Activated CD4-positive, alpha-beta T cell treated with anti-CD3 and anti-CD28 coated beads, Interleukin-2, amount 10 ng/mL, durations not matched to agents 24 days and 14 days (primary cell): Measurements from ENCODE around the gene ARSG. TPM values are rescaled to one million over a fixed set of nuclear protein-coding genes. Genes with fewer than 3 reads are reported as not detected.
"Not testable (repeated sequence)": the region's sequence is repeated elsewhere in the genome, so short reads cannot be mapped to it uniquely, and the experiment has no call there.

Experiments
- DNase-seq: peaks from one replicate; pipeline ENCODE4 v3.0.0; 2022
- H3K27ac Mint-ChIP-seq: one replicate; pipeline ENCODE4 v1.8.0; 2022; ENCODE audit warnings: mild to moderate bottlenecking, mixed read lengths
- H3K27me3 Mint-ChIP-seq: one replicate; pipeline ENCODE4 v1.8.0; 2022; ENCODE audit warnings: mixed read lengths
- H3K36me3 Mint-ChIP-seq: one replicate; pipeline ENCODE4 v1.8.0; 2022; ENCODE audit warnings: low read depth, mild to moderate bottlenecking, mixed read lengths
- H3K4me1 Mint-ChIP-seq: one replicate; pipeline ENCODE4 v1.8.0; 2021; ENCODE audit warnings: mixed read lengths
- H3K4me3 Mint-ChIP-seq: one replicate; pipeline ENCODE4 v1.8.0; 2022; ENCODE audit warnings: mild to moderate bottlenecking, moderate library complexity, mixed read lengths
- H3K9me3 Mint-ChIP-seq: one replicate; pipeline ENCODE4 v1.8.0; 2021; ENCODE audit warnings: mixed read lengths
- intact Hi-C: fragments of 100-400 bp; cut with micrococcal nuclease; formaldehyde crosslinking; loops from one replicate; pipeline ENCODE4 v1.15.1; 2023
- total RNA-seq: library from RNA; stranded (reverse); gene quantifications from 2 replicates; pipeline ENCODE4 v1.2.3, GENCODE V29; 2022

Gene ARSG
- total RNA-seq, 1 donor from 2014 or later: 5.6 TPM

- H3K36me3 Mint-ChIP-seq: peaks cover 17% of the 10 kb centered on the region
- no peak for DNase-seq
- H3K4me3 Mint-ChIP-seq: no peak overlapping the region
- intact Hi-C loops: no loop called here
- peaks cover 33% of the 10 kb centered on the region for H3K4me1 Mint-ChIP-seq
- peak overlapping the region; percentile 53 for H3K27ac Mint-ChIP-seq
- peaks cover 5% of the 10 kb centered on the region for H3K9me3 Mint-ChIP-seq
- H3K27me3 Mint-ChIP-seq: no peaks in the 10 kb centered on the region
Measured at GRCh38 chr17:68397108-68397536, 105.8 kb downstream of the ARSG start.

GRCh38 chr17:68398691-68399637 lies 107.7 kb downstream of the ARSG start:
- Mint-ChIP-seq H3K27me3 (no peaks in the 10 kb centered on the region), H3K9me3 (peaks cover 8% of the 10 kb centered on the region), H3K36me3 (peaks cover 19% of the 10 kb centered on the region), H3K4me3 (peak overlapping the region; percentile 58), H3K4me1 (peaks cover 33% of the 10 kb centered on the region), H3K27ac (peak overlapping the region; percentile 88)
- DNase-seq: peak; percentile 73
- intact Hi-C loops: no loop called here

GRCh38 chr17:68399638-68400403 lies 108.5 kb downstream of the ARSG start:
- peak overlapping the region; percentile 88 for H3K27ac Mint-ChIP-seq
- H3K27me3 Mint-ChIP-seq: no peaks in the 10 kb centered on the region
- peaks cover 20% of the 10 kb centered on the region for H3K36me3 Mint-ChIP-seq
- intact Hi-C loops: loop anchor here (1.0 to 5.0 kb wide), 4 partner anchors 37 to 107 kb away; no protein-coding TSS in a partner anchor
- peak; percentile 80 for DNase-seq
- H3K4me1 Mint-ChIP-seq: peaks cover 33% of the 10 kb centered on the region
- peak overlapping the region; percentile 62 for H3K4me3 Mint-ChIP-seq
- H3K9me3 Mint-ChIP-seq: peaks cover 12% of the 10 kb centered on the region

- Mint-ChIP-seq H3K27ac (peak overlapping the region; percentile 88), H3K4me3 (peak overlapping the region; percentile 62), H3K9me3 (peaks cover 10% of the 10 kb centered on the region), H3K36me3 (peaks cover 20% of the 10 kb centered on the region), H3K27me3 (no peaks in the 10 kb centered on the region), H3K4me1 (peaks cover 33% of the 10 kb centered on the region)
- intact Hi-C loops: loop anchor here (1.0 to 5.0 kb wide), 4 partner anchors 37 to 108 kb away; no protein-coding TSS in a partner anchor
- DNase-seq: no peak
Measured at GRCh38 chr17:68400404-68400735, 109.1 kb downstream of the ARSG start.

- no peaks in the 10 kb centered on the region for H3K27me3 Mint-ChIP-seq
- peaks cover 11% of the 10 kb centered on the region for H3K9me3 Mint-ChIP-seq
- H3K4me3 Mint-ChIP-seq: no peak overlapping the region
- peaks cover 17% of the 10 kb centered on the region for H3K36me3 Mint-ChIP-seq
- H3K27ac Mint-ChIP-seq: peak overlapping the region; percentile 55
- peaks cover 33% of the 10 kb centered on the region for H3K4me1 Mint-ChIP-seq
- DNase-seq: no peak
- intact Hi-C loops: loop anchor here (2.0 to 5.0 kb wide), 3 partner anchors 36 to 108 kb away; no protein-coding TSS in a partner anchor
Measured at GRCh38 chr17:68401288-68401687, 110.0 kb downstream of the ARSG start.

- no peak for DNase-seq
- H3K4me3 Mint-ChIP-seq: no peak overlapping the region
- intact Hi-C loops: loop anchor here (5.0 kb wide), 1 partner anchor 34 kb away; no protein-coding TSS in a partner anchor
- peaks cover 19% of the 10 kb centered on the region for H3K36me3 Mint-ChIP-seq
- no peak overlapping the region for H3K27ac Mint-ChIP-seq
- H3K9me3 Mint-ChIP-seq: peaks cover 22% of the 10 kb centered on the region
- H3K4me1 Mint-ChIP-seq: peaks cover 25% of the 10 kb centered on the region
- H3K27me3 Mint-ChIP-seq: no peaks in the 10 kb centered on the region
Measured at GRCh38 chr17:68403122-68403521, 111.8 kb downstream of the ARSG start.

- H3K4me1 Mint-ChIP-seq: peaks cover 20% of the 10 kb centered on the region
- peaks cover 22% of the 10 kb centered on the region for H3K9me3 Mint-ChIP-seq
- peaks cover 19% of the 10 kb centered on the region for H3K36me3 Mint-ChIP-seq
- H3K27ac Mint-ChIP-seq: peak overlapping the region; percentile 48
- not testable (repeated sequence) for H3K27me3 Mint-ChIP-seq, DNase-seq, H3K4me3 Mint-ChIP-seq
- intact Hi-C loops: loop anchor here (5.0 kb wide), 1 partner anchor 33 kb away; no protein-coding TSS in a partner anchor
Measured at GRCh38 chr17:68403837-68404236, 112.5 kb downstream of the ARSG start.

GRCh38 chr17:68407656-68408055 lies 116.4 kb downstream of the ARSG start:
- H3K4me3 Mint-ChIP-seq, H3K4me1 Mint-ChIP-seq, intact Hi-C loops, H3K27ac Mint-ChIP-seq, H3K27me3 Mint-ChIP-seq, DNase-seq: not testable (repeated sequence)
- Mint-ChIP-seq H3K9me3 (peaks cover 22% of the 10 kb centered on the region), H3K36me3 (peaks cover 20% of the 10 kb centered on the region)

GRCh38 chr17:68413597-68414560 lies 122.6 kb downstream of the ARSG start:
- Mint-ChIP-seq H3K4me3 (peak overlapping the region; percentile 94), H3K27ac (peak overlapping the region; percentile 83), H3K36me3 (peaks cover 30% of the 10 kb centered on the region), H3K9me3 (peaks cover 16% of the 10 kb centered on the region), H3K4me1 (peaks cover 28% of the 10 kb centered on the region)
- peak; percentile 88 for DNase-seq
- H3K27me3 Mint-ChIP-seq, intact Hi-C loops: not testable (repeated sequence)

- Mint-ChIP-seq H3K36me3 (peaks cover 38% of the 10 kb centered on the region), H3K9me3 (peaks cover 16% of the 10 kb centered on the region), H3K4me1 (peaks cover 28% of the 10 kb centered on the region), H3K4me3 (peak overlapping the region; percentile 94), H3K27ac (peak overlapping the region; percentile 78)
- intact Hi-C loops, H3K27me3 Mint-ChIP-seq: not testable (repeated sequence)
- peak; percentile 65 for DNase-seq
Measured at GRCh38 chr17:68414901-68415300, 123.6 kb downstream of the ARSG start.

- intact Hi-C loops: no loop called here
- no peak for DNase-seq
- H3K36me3 Mint-ChIP-seq: peaks cover 49% of the 10 kb centered on the region
- no peak overlapping the region for H3K4me3 Mint-ChIP-seq
- H3K4me1 Mint-ChIP-seq: peaks cover 28% of the 10 kb centered on the region
- H3K27me3 Mint-ChIP-seq: no peaks in the 10 kb centered on the region
- peaks cover 16% of the 10 kb centered on the region for H3K9me3 Mint-ChIP-seq
- no peak overlapping the region for H3K27ac Mint-ChIP-seq
Measured at GRCh38 chr17:68417317-68417716, 126.0 kb downstream of the ARSG start.

GRCh38 chr17:68418876-68419275 lies 127.6 kb downstream of the ARSG start:
- intact Hi-C loops: no loop called here
- DNase-seq: no peak
- Mint-ChIP-seq H3K27me3 (no peaks in the 10 kb centered on the region), H3K36me3 (peaks cover 52% of the 10 kb centered on the region), H3K27ac (no peak overlapping the region), H3K4me1 (peaks cover 28% of the 10 kb centered on the region), H3K9me3 (peaks cover 16% of the 10 kb centered on the region), H3K4me3 (no peak overlapping the region)

GRCh38 chr17:68420065-68420464 lies 128.8 kb downstream of the ARSG start:
- Mint-ChIP-seq H3K27ac (no peak overlapping the region), H3K9me3 (peaks cover 16% of the 10 kb centered on the region), H3K4me3 (no peak overlapping the region), H3K4me1 (peaks cover 16% of the 10 kb centered on the region), H3K27me3 (no peaks in the 10 kb centered on the region), H3K36me3 (peaks cover 51% of the 10 kb centered on the region)
- intact Hi-C loops: no loop called here
- DNase-seq: no peak
